ENCODE data around the gene CNTF.

- TF ChIP-seq CTCF (conservative IDR thresholded peaks at IDR 0.05; ENCODE audit: low read depth, low read length), result no peak
- no peak for TF ChIP-seq EZH2 (IDR thresholded peaks at IDR 0.05; ENCODE audit: low read length, unreplicated experiment)
- TF ChIP-seq EZH2phosphoT487 (IDR thresholded peaks at IDR 0.05; ENCODE audit: borderline replicate concordance, low read length), result no peak
Observed at GRCh38 chr11:58649623-58650022, 27.2 kb downstream of the CNTF start.
